HG03521 (cell line): ENCODE results near the gene H6PD.

ENCODE experiments used
- ATAC-seq: cut with Tn5 transposase; IDR thresholded peaks from one replicate; pipeline ENCODE4 v1.9.1; 2021; ENCODE audit warnings: mild to moderate bottlenecking, moderate library complexity; ENCODE audit not compliant: unreplicated experiment

Gene H6PD

GRCh38 chr1:9240914-9241820, 6.6 kb downstream of the H6PD start:
- no peak for ATAC-seq

GRCh38 chr1:9241891-9242290, 7.3 kb downstream of the H6PD start:
- no peak for ATAC-seq

GRCh38 chr1:9242338-9242969, 7.9 kb downstream of the H6PD start:
- no peak for ATAC-seq

- ATAC-seq = no peak
These were observed 8.6 kb downstream of the H6PD start for GRCh38 chr1:9243066-9243739.

GRCh38 chr1:9244501-9245229, 10.1 kb downstream of the H6PD start:
- ATAC-seq = no peak

GRCh38 chr1:9245230-9245619, 10.7 kb downstream of the H6PD start:
- ATAC-seq = no peak

GRCh38 chr1:9245661-9246060, 11.1 kb downstream of the H6PD start:
- ATAC-seq = no peak

GRCh38 chr1:9246215-9246614, 11.6 kb downstream of the H6PD start:
- no peak for ATAC-seq

- ATAC-seq = no peak
These were observed 12.5 kb downstream of the H6PD start for GRCh38 chr1:9246841-9247785.

GRCh38 chr1:9247894-9248293, 13.3 kb downstream of the H6PD start:
- no peak for ATAC-seq

GRCh38 chr1:9248341-9249262, 14.0 kb downstream of the H6PD start:
- ATAC-seq = no peak

- ATAC-seq = no peak
These were observed 14.6 kb downstream of the H6PD start for GRCh38 chr1:9249263-9249533.

- no peak for ATAC-seq
These were observed 15.2 kb downstream of the H6PD start for GRCh38 chr1:9249534-9250410.

GRCh38 chr1:9250411-9251381, 16.1 kb downstream of the H6PD start:
- ATAC-seq = no peak

GRCh38 chr1:9251501-9251900, 16.9 kb downstream of the H6PD start:
- ATAC-seq = no peak

GRCh38 chr1:9253004-9253403, 18.4 kb downstream of the H6PD start:
- ATAC-seq = no peak

- no peak for ATAC-seq
These were observed 19.0 kb downstream of the H6PD start for GRCh38 chr1:9253453-9254105.
